K562 (cell line): ENCODE results near the gene ITPKB.

Source experiments
- BCOR ChIP-seq: fragments of 450-650 bp; IDR thresholded peaks from 2 replicates; pipeline ENCODE4 v1.6.1; 2016
- HMG20A ChIP-seq: fragments of 450-650 bp; formaldehyde crosslinking; conservative IDR thresholded peaks from 2 replicates; pipeline ENCODE4 v1.4.0; 2020; ENCODE audit warnings: mild to moderate bottlenecking, mixed read lengths
- KAT8 ChIP-seq: fragments of 450-650 bp; IDR thresholded peaks from 2 replicates; pipeline ENCODE4 v1.6.1; 2016; ENCODE audit warnings: low read depth, mild to moderate bottlenecking
- MIER1 ChIP-seq: fragments of 450-650 bp; IDR thresholded peaks from 2 replicates; pipeline ENCODE4 v1.6.1; 2016; ENCODE audit warnings: antibody characterized with exemption, mild to moderate bottlenecking, low read depth
- NR3C1 ChIP-seq: sonication (generic); formaldehyde crosslinking; IDR thresholded peaks from 2 replicates; pipeline ENCODE4 v1.8.1; 2022; ENCODE audit warnings: missing genetic modification reagents
- SMC3 ChIP-seq: conservative IDR thresholded peaks from 2 replicates; pipeline ENCODE4 v1.6.1; 2011; ENCODE audit warnings: low read depth, low read length, improper control_type of control experiment; ENCODE audit not compliant: insufficient read depth
- TF ChIP-seq, protein P1 (sequence below), 3 experiments: IDR thresholded peaks in 2 of 3; conservative IDR thresholded peaks in 1 of 3; 2 replicates each; pipeline ENCODE4 v1.5.1; 2011 to 2012; ENCODE audit warnings: low read length in 3 of 3, mild to moderate bottlenecking in 3 of 3, control low read depth in 2 of 3, improper control_type of control experiment in 1 of 3, inconsistent platforms in 1 of 3, low read depth in 1 of 3, mixed read lengths in 1 of 3, moderate library complexity in 1 of 3; ENCODE audit not compliant: insufficient read depth in 2 of 3
- TF ChIP-seq, protein P2 (sequence below), 3 experiments: fragments of 200-800 bp in 1 of 3; fragments of 250-450 bp in 1 of 3; fragments of 450-650 bp in 1 of 3; sonication (Bioruptor Pico) in 1 of 3; sonication (Bioruptor generic) in 1 of 3; formaldehyde crosslinking in 1 of 3; IDR thresholded peaks; 2 replicates each; pipeline versions ENCODE4 v1.6.1 to v1.8.0; 2016 to 2022; ENCODE audit warnings: mild to moderate bottlenecking in 2 of 3, missing genetic modification characterization in 2 of 3, missing compliant biosample characterization in 1 of 3, moderate library complexity in 1 of 3

DNA sequence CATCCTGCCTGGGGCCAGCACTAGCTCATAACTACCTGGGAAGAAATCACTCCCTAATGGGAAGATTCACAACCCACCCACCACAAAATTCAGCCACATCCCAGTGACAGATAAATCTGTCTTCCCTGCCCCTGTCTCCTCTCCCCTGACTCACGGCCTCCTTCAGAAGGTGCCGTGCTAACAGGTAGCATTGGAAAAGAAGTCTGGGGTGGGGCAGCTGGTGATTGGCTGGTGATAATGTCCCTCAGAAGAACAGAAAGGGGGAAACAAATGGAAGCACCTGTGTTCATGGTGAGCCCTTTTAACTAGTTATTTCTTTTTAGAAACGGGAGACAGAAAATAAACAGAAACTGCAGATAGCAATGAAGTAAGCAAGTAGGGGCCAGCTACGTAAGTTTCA lies 29.1 kb downstream of the ITPKB start:
- TF ChIP-seq SMC3 (no peak), MIER1 (no peak), HMG20A (CRISPR knock-in tag) (no peak), NR3C1 (no peak), KAT8 (no peak), BCOR (no peak)
- TF ChIP-seq, protein P1, sequence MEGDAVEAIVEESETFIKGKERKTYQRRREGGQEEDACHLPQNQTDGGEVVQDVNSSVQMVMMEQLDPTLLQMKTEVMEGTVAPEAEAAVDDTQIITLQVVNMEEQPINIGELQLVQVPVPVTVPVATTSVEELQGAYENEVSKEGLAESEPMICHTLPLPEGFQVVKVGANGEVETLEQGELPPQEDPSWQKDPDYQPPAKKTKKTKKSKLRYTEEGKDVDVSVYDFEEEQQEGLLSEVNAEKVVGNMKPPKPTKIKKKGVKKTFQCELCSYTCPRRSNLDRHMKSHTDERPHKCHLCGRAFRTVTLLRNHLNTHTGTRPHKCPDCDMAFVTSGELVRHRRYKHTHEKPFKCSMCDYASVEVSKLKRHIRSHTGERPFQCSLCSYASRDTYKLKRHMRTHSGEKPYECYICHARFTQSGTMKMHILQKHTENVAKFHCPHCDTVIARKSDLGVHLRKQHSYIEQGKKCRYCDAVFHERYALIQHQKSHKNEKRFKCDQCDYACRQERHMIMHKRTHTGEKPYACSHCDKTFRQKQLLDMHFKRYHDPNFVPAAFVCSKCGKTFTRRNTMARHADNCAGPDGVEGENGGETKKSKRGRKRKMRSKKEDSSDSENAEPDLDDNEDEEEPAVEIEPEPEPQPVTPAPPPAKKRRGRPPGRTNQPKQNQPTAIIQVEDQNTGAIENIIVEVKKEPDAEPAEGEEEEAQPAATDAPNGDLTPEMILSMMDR (IDR thresholded peaks at IDR 0.05 in 2 of 3, conservative IDR thresholded peaks at IDR 0.05 in 1 of 3; ENCODE audit: insufficient read depth in 2 of 3, low read depth in 1 of 3, low read length in 3 of 3), result no peak
- TF ChIP-seq, protein P2, sequence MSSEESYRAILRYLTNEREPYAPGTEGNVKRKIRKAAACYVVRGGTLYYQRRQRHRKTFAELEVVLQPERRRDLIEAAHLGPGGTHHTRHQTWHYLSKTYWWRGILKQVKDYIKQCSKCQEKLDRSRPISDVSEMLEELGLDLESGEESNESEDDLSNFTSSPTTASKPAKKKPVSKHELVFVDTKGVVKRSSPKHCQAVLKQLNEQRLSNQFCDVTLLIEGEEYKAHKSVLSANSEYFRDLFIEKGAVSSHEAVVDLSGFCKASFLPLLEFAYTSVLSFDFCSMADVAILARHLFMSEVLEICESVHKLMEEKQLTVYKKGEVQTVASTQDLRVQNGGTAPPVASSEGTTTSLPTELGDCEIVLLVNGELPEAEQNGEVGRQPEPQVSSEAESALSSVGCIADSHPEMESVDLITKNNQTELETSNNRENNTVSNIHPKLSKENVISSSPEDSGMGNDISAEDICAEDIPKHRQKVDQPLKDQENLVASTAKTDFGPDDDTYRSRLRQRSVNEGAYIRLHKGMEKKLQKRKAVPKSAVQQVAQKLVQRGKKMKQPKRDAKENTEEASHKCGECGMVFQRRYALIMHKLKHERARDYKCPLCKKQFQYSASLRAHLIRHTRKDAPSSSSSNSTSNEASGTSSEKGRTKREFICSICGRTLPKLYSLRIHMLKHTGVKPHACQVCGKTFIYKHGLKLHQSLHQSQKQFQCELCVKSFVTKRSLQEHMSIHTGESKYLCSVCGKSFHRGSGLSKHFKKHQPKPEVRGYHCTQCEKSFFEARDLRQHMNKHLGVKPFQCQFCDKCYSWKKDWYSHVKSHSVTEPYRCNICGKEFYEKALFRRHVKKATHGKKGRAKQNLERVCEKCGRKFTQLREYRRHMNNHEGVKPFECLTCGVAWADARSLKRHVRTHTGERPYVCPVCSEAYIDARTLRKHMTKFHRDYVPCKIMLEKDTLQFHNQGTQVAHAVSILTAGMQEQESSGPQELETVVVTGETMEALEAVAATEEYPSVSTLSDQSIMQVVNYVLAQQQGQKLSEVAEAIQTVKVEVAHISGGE (CRISPR knock-in tag; IDR thresholded peaks at IDR 0.05), result no peak
